ENCODE results near the gene ANKS1B.

Gene ANKS1B

DNA sequence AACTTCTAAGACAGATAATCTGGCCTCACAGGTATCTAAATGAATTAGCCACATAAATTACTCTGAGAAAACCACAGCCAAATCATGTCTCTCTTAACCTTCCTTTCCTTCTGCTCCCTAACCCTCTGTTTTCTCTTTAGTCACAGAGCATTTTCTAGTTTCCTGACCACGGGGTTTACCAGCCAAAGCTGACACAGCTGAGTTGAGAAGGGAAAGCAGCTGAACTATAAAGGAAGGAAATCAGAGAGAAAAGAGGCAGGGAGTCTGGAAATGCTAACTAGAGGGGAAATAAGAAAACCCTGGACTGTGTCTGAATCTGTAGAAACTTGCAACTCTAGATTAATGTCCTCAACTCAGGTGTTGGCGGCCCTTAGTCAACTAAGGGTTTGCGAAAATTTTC is 24.4 kb downstream of the ANKS1B start:
- no peak overlapping the region for H3K9ac ChIP-seq (ENCODE audit: low read length)
- no peak overlapping the region for H3K27ac ChIP-seq (ENCODE audit: low read depth, low read length, poor library complexity, severe bottlenecking)
- H3K9me3 ChIP-seq (ENCODE audit: low read length) = no peaks in the 10 kb centered on the region
- H3K27me3 ChIP-seq (ENCODE audit: insufficient read depth, low read length) = no peaks in the 10 kb centered on the region
- no peak overlapping the region for H2AFZ ChIP-seq (ENCODE audit: low read length)
- no peaks in the 10 kb centered on the region for H3F3A ChIP-seq (ENCODE audit: insufficient read depth, low read length)
- H3K4me1 ChIP-seq (ENCODE audit: insufficient read depth, low read length, severe bottlenecking) = no peaks in the 10 kb centered on the region
- H3K4me3 ChIP-seq (ENCODE audit: low read depth, low read length, poor library complexity, severe bottlenecking) = no peak overlapping the region
- H3K9me2 ChIP-seq (ENCODE audit: low read depth, low read length) = no peaks in the 10 kb centered on the region
- TF ChIP-seq, protein P1, sequence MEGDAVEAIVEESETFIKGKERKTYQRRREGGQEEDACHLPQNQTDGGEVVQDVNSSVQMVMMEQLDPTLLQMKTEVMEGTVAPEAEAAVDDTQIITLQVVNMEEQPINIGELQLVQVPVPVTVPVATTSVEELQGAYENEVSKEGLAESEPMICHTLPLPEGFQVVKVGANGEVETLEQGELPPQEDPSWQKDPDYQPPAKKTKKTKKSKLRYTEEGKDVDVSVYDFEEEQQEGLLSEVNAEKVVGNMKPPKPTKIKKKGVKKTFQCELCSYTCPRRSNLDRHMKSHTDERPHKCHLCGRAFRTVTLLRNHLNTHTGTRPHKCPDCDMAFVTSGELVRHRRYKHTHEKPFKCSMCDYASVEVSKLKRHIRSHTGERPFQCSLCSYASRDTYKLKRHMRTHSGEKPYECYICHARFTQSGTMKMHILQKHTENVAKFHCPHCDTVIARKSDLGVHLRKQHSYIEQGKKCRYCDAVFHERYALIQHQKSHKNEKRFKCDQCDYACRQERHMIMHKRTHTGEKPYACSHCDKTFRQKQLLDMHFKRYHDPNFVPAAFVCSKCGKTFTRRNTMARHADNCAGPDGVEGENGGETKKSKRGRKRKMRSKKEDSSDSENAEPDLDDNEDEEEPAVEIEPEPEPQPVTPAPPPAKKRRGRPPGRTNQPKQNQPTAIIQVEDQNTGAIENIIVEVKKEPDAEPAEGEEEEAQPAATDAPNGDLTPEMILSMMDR (IDR thresholded peaks at IDR 0.05; ENCODE audit: low read length) = no peak
- no peak for TF ChIP-seq EZH2 (IDR thresholded peaks at IDR 0.05; ENCODE audit: borderline replicate concordance, low read length)
- H3K4me2 ChIP-seq (ENCODE audit: low read length) = no peak overlapping the region
- H3K79me2 ChIP-seq (ENCODE audit: insufficient read depth, low read length) = no peaks in the 10 kb centered on the region
- no peaks in the 10 kb centered on the region for H4K20me1 ChIP-seq (ENCODE audit: insufficient read depth, low read length)
- H3K36me3 ChIP-seq (ENCODE audit: insufficient read depth, low read length) = no peaks in the 10 kb centered on the region

DNA sequence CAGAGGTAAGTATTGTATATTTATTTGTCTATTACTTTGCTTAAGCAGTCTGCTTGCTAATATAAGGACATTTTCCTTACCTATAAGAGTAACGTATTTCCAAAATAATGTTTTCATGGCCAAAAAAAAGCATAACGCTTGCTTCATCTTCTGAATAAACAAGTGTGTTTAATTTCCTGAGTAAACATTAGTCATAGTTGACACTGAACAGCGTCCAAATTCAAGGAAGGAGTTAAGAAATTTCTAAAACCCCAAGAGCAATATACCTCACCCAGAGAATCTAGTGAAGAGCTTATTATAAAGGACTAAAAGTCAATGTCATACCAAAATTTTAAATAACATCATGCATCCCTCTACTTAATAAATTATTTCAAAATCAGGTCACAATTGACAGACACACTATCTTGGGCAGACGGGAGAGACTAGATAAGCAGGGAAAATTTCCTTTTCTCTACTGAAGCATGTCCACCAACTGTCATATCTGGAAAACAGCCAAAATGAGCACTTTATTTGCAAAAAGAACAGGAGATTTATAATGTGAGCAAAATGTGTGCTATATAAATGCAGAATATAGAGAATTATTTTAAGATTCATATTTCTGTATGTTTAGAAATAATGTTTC is 25.1 kb downstream of the ANKS1B start:
- Histone ChIP-seq H3F3A (ENCODE audit: insufficient read depth, low read length) (no peaks in the 10 kb centered on the region), H3K27ac (ENCODE audit: low read depth, low read length, poor library complexity, severe bottlenecking) (no peak overlapping the region), H3K4me2 (ENCODE audit: low read length) (no peak overlapping the region), H3K36me3 (ENCODE audit: insufficient read depth, low read length) (no peaks in the 10 kb centered on the region), H4K20me1 (ENCODE audit: insufficient read depth, low read length) (no peaks in the 10 kb centered on the region), H3K4me3 (ENCODE audit: low read depth, low read length, poor library complexity, severe bottlenecking) (no peak overlapping the region), H3K9me3 (ENCODE audit: low read length) (no peaks in the 10 kb centered on the region), H2AFZ (ENCODE audit: low read length) (no peak overlapping the region), H3K9ac (ENCODE audit: low read length) (no peak overlapping the region), H3K79me2 (ENCODE audit: insufficient read depth, low read length) (no peaks in the 10 kb centered on the region), H3K9me2 (ENCODE audit: low read depth, low read length) (no peaks in the 10 kb centered on the region), H3K27me3 (ENCODE audit: insufficient read depth, low read length) (no peaks in the 10 kb centered on the region), H3K4me1 (ENCODE audit: insufficient read depth, low read length, severe bottlenecking) (no peaks in the 10 kb centered on the region)
- TF ChIP-seq EZH2 (IDR thresholded peaks at IDR 0.05; ENCODE audit: borderline replicate concordance, low read length) = no peak

- Histone ChIP-seq H2AFZ (ENCODE audit: low read length) (no peak overlapping the region), H3F3A (ENCODE audit: insufficient read depth, low read length) (no peaks in the 10 kb centered on the region), H3K4me2 (ENCODE audit: low read length) (no peak overlapping the region), H3K4me1 (ENCODE audit: insufficient read depth, low read length, severe bottlenecking) (no peaks in the 10 kb centered on the region), H3K36me3 (ENCODE audit: insufficient read depth, low read length) (no peaks in the 10 kb centered on the region), H3K27me3 (ENCODE audit: insufficient read depth, low read length) (no peaks in the 10 kb centered on the region), H3K9ac (ENCODE audit: low read length) (no peak overlapping the region), H3K79me2 (ENCODE audit: insufficient read depth, low read length) (no peaks in the 10 kb centered on the region), H4K20me1 (ENCODE audit: insufficient read depth, low read length) (no peaks in the 10 kb centered on the region), H3K27ac (ENCODE audit: low read depth, low read length, poor library complexity, severe bottlenecking) (no peak overlapping the region), H3K4me3 (ENCODE audit: low read depth, low read length, poor library complexity, severe bottlenecking) (no peak overlapping the region), H3K9me3 (ENCODE audit: low read length) (no peaks in the 10 kb centered on the region), H3K9me2 (ENCODE audit: low read depth, low read length) (no peaks in the 10 kb centered on the region)
- TF ChIP-seq EZH2 (IDR thresholded peaks at IDR 0.05; ENCODE audit: borderline replicate concordance, low read length) = no peak
- TF ChIP-seq, protein P1 (IDR thresholded peaks at IDR 0.05; ENCODE audit: low read length) = no peak
Observed at GRCh38 chr12:99957866-99958466, 26.8 kb downstream of the ANKS1B start.

DNA sequence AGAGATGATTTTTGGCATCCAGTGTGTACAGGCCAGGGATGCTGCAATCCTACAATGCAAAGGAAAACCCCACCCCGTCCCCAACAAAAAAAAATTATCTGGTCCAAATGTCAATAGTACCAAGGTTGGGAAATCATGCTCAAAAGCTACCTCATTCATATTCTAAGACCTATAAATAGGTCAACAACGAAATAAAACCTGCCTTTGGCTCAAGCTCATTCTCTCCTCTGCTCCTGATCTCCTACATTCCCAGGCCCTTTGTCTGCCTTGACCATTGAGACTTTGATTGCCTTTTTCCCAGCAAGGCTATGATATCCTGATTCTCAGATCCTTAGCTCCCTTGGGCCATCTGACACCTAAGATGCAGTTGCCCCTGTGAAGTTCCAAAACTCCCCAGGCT is 30.0 kb downstream of the ANKS1B start:
- Histone ChIP-seq H3K4me3 (ENCODE audit: low read depth, low read length, poor library complexity, severe bottlenecking) (no peak overlapping the region), H3K79me2 (ENCODE audit: insufficient read depth, low read length) (no peaks in the 10 kb centered on the region), H3K4me1 (ENCODE audit: insufficient read depth, low read length, severe bottlenecking) (no peaks in the 10 kb centered on the region), H3K27me3 (ENCODE audit: insufficient read depth, low read length) (no peaks in the 10 kb centered on the region), H3K9me3 (ENCODE audit: low read length) (no peaks in the 10 kb centered on the region), H3K4me2 (ENCODE audit: low read length) (no peak overlapping the region), H2AFZ (ENCODE audit: low read length) (no peak overlapping the region), H3F3A (ENCODE audit: insufficient read depth, low read length) (no peaks in the 10 kb centered on the region), H3K9me2 (ENCODE audit: low read depth, low read length) (no peaks in the 10 kb centered on the region), H3K9ac (ENCODE audit: low read length) (no peak overlapping the region), H3K36me3 (ENCODE audit: insufficient read depth, low read length) (no peaks in the 10 kb centered on the region), H4K20me1 (ENCODE audit: insufficient read depth, low read length) (no peaks in the 10 kb centered on the region), H3K27ac (ENCODE audit: low read depth, low read length, poor library complexity, severe bottlenecking) (no peak overlapping the region)
- TF ChIP-seq, protein P1 (IDR thresholded peaks at IDR 0.05; ENCODE audit: low read length) = no peak
- no peak for TF ChIP-seq EZH2 (IDR thresholded peaks at IDR 0.05; ENCODE audit: borderline replicate concordance, low read length)

Measured in OCI-LY1 (cell line).